ENCODE data around the gene CYP11A1.

Gene CYP11A1

DNA sequence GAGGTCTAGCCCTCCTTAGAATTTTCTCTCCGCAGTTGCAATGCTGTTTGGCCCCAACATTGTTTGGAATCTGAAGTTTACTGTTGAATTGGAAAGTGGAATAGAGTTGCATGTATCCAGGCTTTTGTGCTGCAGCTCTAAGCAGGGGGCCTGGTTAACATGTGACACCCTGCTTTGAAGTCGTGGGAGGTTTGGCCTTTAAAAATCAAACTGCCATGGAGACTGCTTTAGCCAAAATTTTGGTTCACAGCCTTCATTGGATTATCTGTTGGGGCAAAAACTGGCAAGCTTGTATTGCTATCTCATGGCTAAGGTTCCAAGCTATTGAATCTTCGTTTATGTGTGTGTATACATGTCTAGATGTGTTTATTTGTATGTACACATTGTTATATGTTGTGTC lies 15.8 kb downstream of the CYP11A1 start:
- no peak for DNase-seq (ENCODE audit: low spot score)
- POLR2A ChIA-PET (ENCODE audit: low non-redundant PET) = no interaction called here

DNA sequence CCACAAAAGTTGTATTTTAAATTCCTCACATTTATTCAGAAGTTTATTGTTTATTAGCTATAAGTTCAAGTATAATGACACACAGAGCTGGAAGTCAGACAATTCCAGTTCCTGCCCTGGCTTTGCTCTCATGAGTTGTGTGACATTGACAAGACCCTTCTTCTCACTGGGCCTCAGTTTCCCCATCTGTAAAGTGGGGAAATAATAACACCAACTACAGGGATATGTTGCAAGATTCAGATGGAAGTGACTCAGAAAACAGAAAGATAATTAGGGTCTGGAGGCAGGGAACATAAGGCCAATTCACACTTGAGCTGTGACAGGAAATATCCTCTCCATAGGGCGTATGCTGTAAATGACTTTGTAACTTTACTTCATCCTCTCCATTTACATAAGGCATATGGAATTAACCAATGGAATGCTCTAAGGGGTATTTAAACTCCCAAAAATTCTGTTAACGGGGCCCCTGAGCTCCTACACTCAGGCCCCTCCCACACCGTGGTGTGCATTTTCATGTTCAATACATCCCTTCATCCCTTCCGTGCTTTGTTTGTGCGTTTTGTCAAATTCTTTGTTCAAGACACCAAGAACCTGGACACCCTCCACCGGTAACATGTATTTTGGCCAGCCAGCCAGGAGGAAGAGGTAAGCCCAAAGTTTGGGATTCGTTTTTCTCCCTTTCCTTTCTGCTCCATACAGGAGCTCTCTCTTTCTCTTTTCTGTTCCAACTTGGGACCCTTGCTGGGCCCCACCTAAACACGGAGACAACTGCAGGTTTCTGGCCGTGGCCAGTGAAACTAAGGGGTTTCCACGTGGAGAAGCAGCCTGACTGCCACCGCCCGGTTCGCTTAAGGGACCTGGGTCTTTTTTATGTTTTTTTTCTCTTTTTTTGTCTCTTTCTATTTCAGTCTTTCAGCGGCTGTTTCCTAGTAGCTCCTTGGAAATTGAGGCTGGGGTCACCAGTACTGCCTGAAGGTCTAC lies 16.9 kb downstream of the CYP11A1 start:
- POLR2A ChIA-PET (ENCODE audit: low non-redundant PET) = no interaction called here
- DNase-seq (ENCODE audit: low spot score) = no peak
- no peak overlapping the region for H3K27ac ChIP-seq
- CTCF ChIA-PET = interaction anchor here (0.7 kb wide), 1 partner anchor 408 kb away, joined by 3 read pairs; no protein-coding TSS in a partner anchor
- TF ChIP-seq, protein P1, sequence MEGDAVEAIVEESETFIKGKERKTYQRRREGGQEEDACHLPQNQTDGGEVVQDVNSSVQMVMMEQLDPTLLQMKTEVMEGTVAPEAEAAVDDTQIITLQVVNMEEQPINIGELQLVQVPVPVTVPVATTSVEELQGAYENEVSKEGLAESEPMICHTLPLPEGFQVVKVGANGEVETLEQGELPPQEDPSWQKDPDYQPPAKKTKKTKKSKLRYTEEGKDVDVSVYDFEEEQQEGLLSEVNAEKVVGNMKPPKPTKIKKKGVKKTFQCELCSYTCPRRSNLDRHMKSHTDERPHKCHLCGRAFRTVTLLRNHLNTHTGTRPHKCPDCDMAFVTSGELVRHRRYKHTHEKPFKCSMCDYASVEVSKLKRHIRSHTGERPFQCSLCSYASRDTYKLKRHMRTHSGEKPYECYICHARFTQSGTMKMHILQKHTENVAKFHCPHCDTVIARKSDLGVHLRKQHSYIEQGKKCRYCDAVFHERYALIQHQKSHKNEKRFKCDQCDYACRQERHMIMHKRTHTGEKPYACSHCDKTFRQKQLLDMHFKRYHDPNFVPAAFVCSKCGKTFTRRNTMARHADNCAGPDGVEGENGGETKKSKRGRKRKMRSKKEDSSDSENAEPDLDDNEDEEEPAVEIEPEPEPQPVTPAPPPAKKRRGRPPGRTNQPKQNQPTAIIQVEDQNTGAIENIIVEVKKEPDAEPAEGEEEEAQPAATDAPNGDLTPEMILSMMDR (conservative IDR thresholded peaks at IDR 0.05; ENCODE audit: low read depth) = no peak

More for the DNA sequence above, 15.8 kb downstream of the CYP11A1 start:
- H3K27ac ChIP-seq = no peak overlapping the region
- TF ChIP-seq, protein P1 (conservative IDR thresholded peaks at IDR 0.05; ENCODE audit: low read depth) = no peak
- CTCF ChIA-PET = interaction anchor here (0.7 kb wide), 1 partner anchor 409 kb away, joined by 3 read pairs; no protein-coding TSS in a partner anchor

DNA sequence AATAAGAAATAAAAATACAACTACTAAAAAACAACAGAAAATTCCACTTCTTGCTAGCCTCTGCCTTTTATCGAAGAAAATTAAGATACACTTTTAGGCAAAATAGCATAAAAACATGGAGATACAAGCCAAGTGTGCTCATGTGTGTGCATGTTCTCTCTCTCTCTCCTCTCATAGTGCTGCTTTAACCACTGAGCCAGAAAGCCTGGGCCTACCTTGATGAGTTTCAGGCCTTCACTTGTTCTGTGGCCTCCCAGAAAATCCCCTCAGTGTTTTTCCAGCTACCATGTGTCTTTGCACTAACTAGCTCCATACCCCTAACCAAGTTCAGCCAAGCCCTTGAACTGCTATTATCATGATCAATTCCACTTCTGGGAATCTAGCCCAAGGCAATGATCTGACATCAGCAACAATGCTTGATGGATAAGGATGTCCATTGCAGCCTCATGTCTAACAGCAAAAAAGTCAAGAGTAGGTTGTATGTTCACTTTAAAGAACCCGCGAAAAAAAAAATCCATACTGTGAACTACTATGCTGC lies 18.1 kb downstream of the CYP11A1 start:
- no peak overlapping the region for H3K27ac ChIP-seq
- TF ChIP-seq, protein P1 (conservative IDR thresholded peaks at IDR 0.05; ENCODE audit: low read depth) = no peak
- no peak for DNase-seq (ENCODE audit: low spot score)
- ChIA-PET POLR2A (ENCODE audit: low non-redundant PET) (no interaction called here), CTCF (no interaction called here)

DNA sequence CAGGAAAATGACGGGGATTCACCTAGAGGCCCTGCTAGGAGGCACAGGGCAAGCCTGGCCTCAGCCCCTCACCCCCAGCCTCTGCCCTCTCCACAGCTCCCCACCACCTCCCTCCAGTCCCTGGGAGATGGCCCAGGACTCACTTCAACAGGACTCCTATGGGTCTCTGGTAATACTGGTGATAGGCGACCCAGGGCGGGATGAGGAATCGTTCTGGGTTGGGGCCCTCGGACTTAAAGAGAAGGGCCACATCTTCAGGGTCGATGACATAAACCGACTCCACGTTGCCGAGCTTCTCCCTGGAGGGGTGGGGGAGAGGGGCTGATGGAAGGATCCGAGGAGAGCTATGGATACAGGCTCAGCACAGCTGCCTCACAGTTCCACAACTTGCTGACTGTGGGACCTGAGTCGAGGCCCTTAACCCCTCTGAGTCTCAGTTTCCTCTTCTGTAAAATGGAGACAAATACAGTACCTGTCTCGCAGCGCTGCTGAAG lies 19.6 kb downstream of the CYP11A1 start:
- H3K27ac ChIP-seq = no peak overlapping the region
- ChIA-PET POLR2A (ENCODE audit: low non-redundant PET) (no interaction called here), CTCF (no interaction called here)
- TF ChIP-seq, protein P1 (conservative IDR thresholded peaks at IDR 0.05; ENCODE audit: low read depth) = no peak
- DNase-seq (ENCODE audit: low spot score) = no peak

DNA sequence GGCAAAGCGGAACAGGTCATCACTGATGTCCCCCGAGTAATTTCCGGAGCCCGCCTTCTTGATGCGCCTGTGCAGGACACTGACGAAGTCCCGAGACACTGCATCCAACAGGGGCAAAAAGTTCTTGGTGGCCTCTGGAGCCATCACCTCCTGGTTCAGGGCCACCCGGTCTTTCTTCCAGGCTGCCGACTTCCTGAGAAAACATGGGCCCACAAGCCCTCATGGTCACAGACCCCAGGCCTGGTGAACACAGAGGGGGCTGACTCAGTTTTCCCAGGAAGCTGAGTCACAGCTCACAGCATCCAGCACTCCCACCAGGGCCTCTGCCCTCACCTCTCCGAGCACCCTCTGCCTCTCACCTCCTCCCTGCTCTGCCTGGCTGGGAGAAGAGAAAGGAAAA lies 22.4 kb downstream of the CYP11A1 start:
- TF ChIP-seq, protein P1 (conservative IDR thresholded peaks at IDR 0.05; ENCODE audit: low read depth) = no peak
- H3K27ac ChIP-seq = no peak overlapping the region
- POLR2A ChIA-PET (ENCODE audit: low non-redundant PET) = no interaction called here
- no peak for DNase-seq (ENCODE audit: low spot score)
- CTCF ChIA-PET = no interaction called here

DNA sequence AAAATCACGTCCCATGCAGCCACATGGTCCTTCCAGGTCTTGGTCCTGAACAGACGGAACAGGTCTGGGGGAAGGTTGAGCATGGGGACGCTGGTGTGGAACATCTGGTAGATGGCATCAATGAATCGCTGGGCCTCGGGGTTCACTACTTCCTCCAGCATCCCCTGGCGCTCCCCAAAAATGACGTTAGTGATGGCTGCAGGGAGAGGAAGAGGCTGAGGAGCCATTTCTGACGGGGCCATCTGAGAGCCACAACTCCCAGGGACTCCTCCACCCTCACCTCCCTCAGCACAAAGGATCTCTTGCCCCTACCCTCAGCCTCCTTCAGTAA lies 23.7 kb downstream of the CYP11A1 start:
- TF ChIP-seq, protein P1 (conservative IDR thresholded peaks at IDR 0.05; ENCODE audit: low read depth) = no peak
- DNase-seq (ENCODE audit: low spot score) = no peak
- CTCF ChIA-PET = no interaction called here
- no peak overlapping the region for H3K27ac ChIP-seq
- POLR2A ChIA-PET (ENCODE audit: low non-redundant PET) = no interaction called here

All from RWPE1 (cell line).